DMS 273 (cell line): ENCODE results near the gene COA5.

Source experiments
- DNase-seq: peaks from one replicate; lab custom pipeline; 2025; ENCODE audit not compliant: unreplicated experiment; lab: John Stamatoyannopoulos, UW

The COA5 gene

GRCh38 chr2:98572676-98573075 lies 35.6 kb downstream of the COA5 start:
- no peak for DNase-seq

- DNase-seq: no peak
These were observed 36.1 kb downstream of the COA5 start for GRCh38 chr2:98572211-98572610.

GRCh38 chr2:98571796-98572195 lies 36.5 kb downstream of the COA5 start:
- no peak for DNase-seq

GRCh38 chr2:98571121-98571701 lies 37.1 kb downstream of the COA5 start:
- no peak for DNase-seq

GRCh38 chr2:98570356-98570755 lies 38.0 kb downstream of the COA5 start:
- DNase-seq: no peak

- no peak for DNase-seq
These were observed 38.4 kb downstream of the COA5 start for GRCh38 chr2:98569915-98570314.

DNA sequence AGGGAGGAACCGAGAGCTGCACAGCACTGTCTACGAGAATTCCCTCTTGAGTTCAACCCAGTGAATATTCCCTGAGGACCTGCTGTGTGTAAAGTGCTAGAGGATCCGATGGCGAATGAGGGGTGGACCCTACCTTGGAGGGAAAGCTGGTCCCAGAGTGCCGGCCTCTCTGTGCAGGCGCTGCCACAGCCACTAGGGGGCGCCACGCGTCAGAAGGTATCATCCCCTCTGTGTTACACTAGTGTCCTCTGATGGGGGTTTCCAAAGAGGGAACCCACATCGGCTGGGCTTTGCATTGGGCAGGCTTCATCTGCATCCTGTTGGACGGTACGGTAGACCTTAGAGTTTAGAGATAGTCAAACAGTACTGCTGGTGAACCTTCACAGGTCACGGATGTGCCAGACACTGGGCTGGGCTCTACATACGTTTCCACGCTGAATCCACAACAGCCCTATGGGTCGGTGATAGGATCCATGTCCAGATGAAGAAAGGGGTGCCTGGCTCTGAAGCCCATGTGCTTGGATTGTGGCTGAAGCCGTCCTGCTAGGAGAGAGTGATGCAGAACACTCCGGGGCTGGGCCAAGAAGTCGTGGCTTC lies 39.0 kb downstream of the COA5 start:
- peak; percentile 58 for DNase-seq

DNA sequence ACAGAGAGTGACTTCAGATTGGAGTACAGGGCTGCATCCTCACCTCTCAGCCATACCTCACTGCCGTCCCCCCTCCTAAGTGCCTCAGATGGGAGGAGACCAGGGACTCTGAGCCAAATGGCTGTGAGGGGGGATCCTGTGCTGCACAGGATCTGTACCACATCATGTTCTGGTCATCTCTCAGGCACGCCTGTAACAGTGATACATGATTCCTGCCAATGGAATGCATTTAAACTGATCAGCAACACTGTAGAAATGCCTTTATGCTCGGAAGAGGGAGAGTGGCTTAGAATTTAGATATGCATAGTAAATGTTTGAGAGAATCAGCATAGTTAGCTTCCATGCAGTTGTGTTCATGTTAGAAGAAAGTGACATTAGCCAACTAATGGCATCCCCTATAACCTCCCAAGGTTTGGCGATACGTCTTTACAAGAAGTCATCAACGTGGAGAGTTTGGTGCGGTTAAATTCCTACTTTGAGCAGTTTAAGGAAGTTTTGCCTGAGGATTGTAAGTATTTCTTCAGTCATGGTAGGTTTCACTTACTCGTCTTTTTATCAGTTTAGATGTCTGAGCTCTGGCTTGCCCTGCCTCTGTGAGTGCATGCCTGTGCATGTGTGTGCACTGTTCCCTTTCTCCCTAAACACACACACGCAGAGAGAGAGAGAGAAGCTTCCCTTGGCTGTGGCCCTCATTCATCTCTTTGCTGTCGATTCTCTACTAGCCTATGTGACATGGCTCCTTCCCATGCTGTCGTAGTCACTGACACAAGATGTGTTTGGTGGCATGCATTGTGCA lies 40.0 kb downstream of the COA5 start:
- no peak for DNase-seq

GRCh38 chr2:98565941-98566340 lies 42.4 kb downstream of the COA5 start:
- no peak for DNase-seq

DNA sequence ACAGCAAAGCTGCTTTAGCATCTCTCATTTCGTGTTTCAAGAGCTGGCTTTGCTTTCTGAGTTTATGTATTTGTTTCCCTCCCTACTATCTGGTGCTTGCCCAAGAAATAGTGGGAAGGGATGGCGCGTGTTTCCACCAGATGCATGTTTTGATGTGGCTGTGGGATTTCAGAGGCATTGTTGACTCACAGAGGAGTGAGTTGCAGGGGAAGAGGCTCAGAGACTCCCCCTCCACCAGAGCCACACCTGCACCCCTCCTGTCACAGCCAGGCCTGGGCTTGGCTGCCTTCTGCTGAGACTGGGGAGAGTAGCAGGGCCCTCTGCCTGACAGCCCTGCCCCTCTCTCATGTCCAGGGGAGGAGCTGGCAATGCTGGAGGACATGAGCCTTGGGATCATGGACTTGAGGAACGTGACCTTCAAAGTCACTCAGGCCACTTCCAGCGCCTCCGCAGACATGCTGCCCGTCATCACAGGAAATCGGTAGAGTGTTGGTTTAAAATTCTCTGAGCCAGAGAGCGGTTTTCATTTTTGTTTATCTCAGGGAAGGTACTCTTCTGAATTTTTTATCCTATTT lies 42.9 kb downstream of the COA5 start:
- DNase-seq: no peak

GRCh38 chr2:98564541-98565132 lies 43.7 kb downstream of the COA5 start:
- DNase-seq: peak; percentile 50

GRCh38 chr2:98563394-98563793 lies 44.9 kb downstream of the COA5 start:
- no peak for DNase-seq

- no peak for DNase-seq
These were observed 46.2 kb downstream of the COA5 start for GRCh38 chr2:98561902-98562695.

DNA sequence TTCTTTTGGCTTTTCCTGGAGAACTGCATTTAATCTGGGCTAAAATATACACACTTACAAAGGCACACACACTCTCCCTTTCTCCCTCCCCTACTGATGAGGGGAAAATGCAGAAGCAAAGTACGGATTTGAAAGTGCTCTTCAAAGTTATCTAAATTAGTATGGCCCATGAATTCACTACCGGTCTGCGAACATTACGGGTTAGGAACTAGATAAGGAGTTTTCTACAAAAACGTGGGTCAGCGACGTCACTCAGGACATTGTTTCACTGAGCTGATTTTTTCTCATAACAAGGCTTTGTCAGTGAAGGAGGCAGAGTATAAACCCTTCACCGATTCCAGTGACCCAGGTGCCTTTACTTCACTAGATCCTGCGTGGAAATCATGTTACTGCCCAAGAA lies 47.3 kb downstream of the COA5 start:
- DNase-seq: no peak

DNA sequence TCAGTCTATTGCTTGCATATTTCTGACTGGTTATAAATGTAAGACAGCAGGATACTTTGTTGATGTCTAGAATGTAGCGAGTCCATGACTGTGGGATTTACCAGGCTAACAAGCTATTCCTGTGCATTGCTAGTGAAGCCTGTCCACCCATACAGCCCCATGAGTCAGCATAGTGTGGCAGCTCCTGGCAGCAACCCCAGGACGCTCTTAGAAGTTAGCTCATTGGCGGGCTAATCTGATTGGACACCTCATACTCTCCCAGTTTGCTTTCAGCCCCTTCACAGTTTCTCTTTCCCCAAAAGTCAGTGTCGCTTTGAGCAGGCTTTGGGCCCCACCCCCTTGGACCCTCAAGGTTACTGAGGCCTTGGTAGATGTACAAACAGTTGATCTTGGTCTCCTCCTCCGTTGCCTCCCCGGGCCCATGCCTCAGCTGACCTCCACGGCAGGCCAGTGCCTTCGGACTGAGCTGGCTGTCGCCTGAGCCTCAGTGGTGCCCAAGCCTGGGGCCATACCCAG lies 48.0 kb downstream of the COA5 start:
- DNase-seq: no peak

DNA sequence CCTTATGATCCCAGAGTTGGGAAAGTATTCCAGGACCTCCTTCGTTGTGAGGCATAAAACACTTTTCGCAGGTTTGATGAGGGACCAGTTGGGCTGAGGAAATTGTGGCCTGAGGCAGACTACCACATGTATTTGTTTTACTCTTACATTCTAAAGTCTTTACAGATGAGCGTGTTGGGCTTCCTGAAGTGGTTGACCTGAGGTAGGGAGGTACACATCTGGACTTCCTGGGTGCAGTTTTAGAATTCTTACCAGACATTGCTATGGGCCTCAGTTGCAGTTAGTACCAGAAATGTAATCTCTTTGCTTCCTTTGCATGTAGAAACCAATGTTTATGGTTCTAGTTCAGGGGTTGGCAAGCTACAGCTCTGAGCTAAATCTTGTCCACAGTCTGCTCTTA lies 48.7 kb downstream of the COA5 start:
- DNase-seq: no peak

DNA sequence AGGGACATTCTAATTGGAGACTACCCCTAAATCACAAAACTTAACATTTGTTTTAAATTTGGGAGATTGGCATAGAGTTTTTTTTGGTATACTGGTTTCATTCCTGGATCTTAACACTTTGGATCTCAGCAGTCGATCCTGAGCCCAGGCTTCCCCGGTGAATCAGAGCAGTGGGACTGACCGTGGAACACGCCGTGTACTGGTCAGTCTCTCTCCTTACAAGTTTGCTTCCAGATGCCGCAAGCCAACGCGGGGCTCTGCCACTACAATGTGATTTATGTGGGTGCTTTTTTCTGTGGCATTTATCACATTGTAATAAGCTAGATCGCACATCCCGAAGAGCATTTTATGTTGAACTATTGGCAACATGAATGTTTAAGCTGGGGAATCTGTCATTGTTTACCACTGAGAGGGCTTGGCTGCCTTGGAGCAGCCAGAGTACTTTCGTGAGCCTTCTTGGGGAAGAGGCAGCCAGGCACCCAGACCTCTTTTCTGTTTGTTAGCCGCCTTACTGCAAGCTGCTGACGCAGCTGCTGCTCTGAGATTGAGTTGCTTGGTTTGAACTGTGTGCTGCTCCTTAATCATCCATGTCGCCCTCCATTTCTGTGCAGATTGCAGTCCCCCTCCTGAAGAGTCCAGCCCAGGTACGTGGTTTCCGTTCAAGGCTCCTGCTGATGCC lies 49.3 kb downstream of the COA5 start:
- no peak for DNase-seq

- DNase-seq: no peak
These were observed 51.8 kb downstream of the COA5 start for GRCh38 chr2:98556344-98557033.

DNA sequence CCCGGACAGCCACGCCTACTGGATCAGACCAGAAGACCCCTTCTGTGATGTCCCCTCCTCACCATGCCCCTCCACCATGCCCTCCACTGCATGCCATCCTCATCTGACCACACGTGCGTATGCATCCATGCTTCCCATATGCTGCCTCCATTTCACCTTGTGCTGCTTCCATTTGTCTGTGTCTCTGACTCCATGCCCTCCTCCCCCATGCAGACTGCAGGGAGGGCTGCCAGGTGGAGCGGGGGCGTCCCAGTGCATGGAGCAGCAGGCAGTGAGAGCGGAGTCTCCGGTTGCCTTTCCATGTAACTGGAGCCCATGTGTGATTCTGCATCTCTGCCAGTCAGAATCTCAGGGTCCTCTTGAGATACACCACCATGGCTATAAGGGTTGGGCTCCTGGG lies 52.6 kb downstream of the COA5 start:
- DNase-seq: peak; percentile 22
